Activated CD4-positive, alpha-beta memory T cell treated with anti-CD3 and anti-CD28 coated beads, Interleukin-2, amount 10 ng/mL, durations not matched to agents 7 days and 5 days (primary cell): ENCODE measurements around the gene C1orf167. TPM values are rescaled to one million over a fixed set of nuclear protein-coding genes. Genes with fewer than 3 reads are reported as not detected.
A peak's percentile ranks its signal among the peaks of the same experiment; 100 is the strongest.

Source experiments
- CTCF ChIA-PET: fragments of 350-600 bp; sonication (Branson Sonifier 250); formaldehyde crosslinking; loops from one replicate; lab custom pipeline; 2021; ENCODE audit warnings: antibody characterized with exemption, inconsistent platforms; lab: Charles Lee
- POLR2A ChIA-PET: fragments of 350-600 bp; sonication (Branson Sonifier 250); formaldehyde crosslinking; loops from one replicate; lab custom pipeline; 2021; ENCODE audit warnings: antibody characterized with exemption; lab: Charles Lee
- DNase-seq: peaks from one replicate; pipeline ENCODE4 v3.0.0-alpha.2; 2020
- H3K27ac Mint-ChIP-seq: one replicate; pipeline ENCODE4 v1.8.0; 2021; ENCODE audit warnings: mild to moderate bottlenecking, mixed read lengths
- H3K27me3 Mint-ChIP-seq: one replicate; pipeline ENCODE4 v1.8.0; 2021; ENCODE audit warnings: mixed read lengths
- H3K36me3 Mint-ChIP-seq: one replicate; pipeline ENCODE4 v1.8.0; 2021; ENCODE audit warnings: low read depth, mixed read lengths
- H3K4me1 Mint-ChIP-seq: one replicate; pipeline ENCODE4 v1.8.0; 2021; ENCODE audit warnings: mixed read lengths
- H3K4me3 Mint-ChIP-seq: one replicate; pipeline ENCODE4 v1.8.0; 2021; ENCODE audit warnings: mild to moderate bottlenecking, mixed read lengths
- H3K9me3 Mint-ChIP-seq: one replicate; pipeline ENCODE4 v1.8.0; 2021; ENCODE audit warnings: mixed read lengths
- total RNA-seq, 2 experiments: library from RNA; stranded (reverse); gene quantifications; one replicate each; pipeline ENCODE4 v1.2.3, GENCODE V29; 2021

The C1orf167 gene
- total RNA-seq, 2 experiments from 2014 or later, result 0.25 TPM; not detected in 1

- Mint-ChIP-seq H3K4me3 (no peak overlapping the region), H3K27me3 (no peaks in the 10 kb centered on the region), H3K36me3 (no peaks in the 10 kb centered on the region), H3K9me3 (no peaks in the 10 kb centered on the region), H3K4me1 (no peaks in the 10 kb centered on the region), H3K27ac (no peak overlapping the region)
- ChIA-PET CTCF (no interaction called here), POLR2A (interaction anchor here (1.1 kb wide), 1 partner anchor 21 kb away, joined by 3 read pairs; no protein-coding TSS in a partner anchor)
- no peak for DNase-seq
These were observed 20.2 kb downstream of the C1orf167 start for GRCh38 chr1:11782127-11782708.

- no peak overlapping the region for H3K27ac Mint-ChIP-seq
- no peaks in the 10 kb centered on the region for H3K27me3 Mint-ChIP-seq
- no peaks in the 10 kb centered on the region for H3K36me3 Mint-ChIP-seq
- H3K4me3 Mint-ChIP-seq, result no peak overlapping the region
- DNase-seq, result no peak
- H3K9me3 Mint-ChIP-seq, result no peaks in the 10 kb centered on the region
- ChIA-PET POLR2A (no interaction called here), CTCF (no interaction called here)
- H3K4me1 Mint-ChIP-seq, result no peaks in the 10 kb centered on the region
These were observed 21.6 kb downstream of the C1orf167 start for GRCh38 chr1:11783556-11783955.

GRCh38 chr1:11784256-11784992 is 22.4 kb downstream of the C1orf167 start:
- ChIA-PET CTCF (interaction anchor here (2.2 kb wide), 1 partner anchor 13 kb away, joined by 5 read pairs; no protein-coding TSS in a partner anchor), POLR2A (interaction anchor here (0.8 kb wide), 1 partner anchor 123 kb away, joined by 3 read pairs; no protein-coding TSS in a partner anchor)
- Mint-ChIP-seq H3K27me3 (no peaks in the 10 kb centered on the region), H3K27ac (no peak overlapping the region), H3K4me1 (no peaks in the 10 kb centered on the region), H3K9me3 (no peaks in the 10 kb centered on the region), H3K36me3 (no peaks in the 10 kb centered on the region), H3K4me3 (no peak overlapping the region)
- no peak for DNase-seq

- no peak overlapping the region for H3K27ac Mint-ChIP-seq
- H3K4me1 Mint-ChIP-seq, result no peaks in the 10 kb centered on the region
- H3K9me3 Mint-ChIP-seq, result no peaks in the 10 kb centered on the region
- ChIA-PET CTCF (interaction anchor here (0.6 to 2.2 kb wide), 4 partner anchors 12 to 1816 kb away, joined by 3 to 5 read pairs (median 5); no protein-coding TSS in a partner anchor), POLR2A (interaction anchor here (0.8 kb wide), 1 partner anchor 123 kb away, joined by 3 read pairs; no protein-coding TSS in a partner anchor)
- no peaks in the 10 kb centered on the region for H3K27me3 Mint-ChIP-seq
- no peaks in the 10 kb centered on the region for H3K36me3 Mint-ChIP-seq
- DNase-seq, result peak; percentile 45
- no peak overlapping the region for H3K4me3 Mint-ChIP-seq
These were observed 23.2 kb downstream of the C1orf167 start for GRCh38 chr1:11784993-11785769.

GRCh38 chr1:11786168-11786567 is 24.2 kb downstream of the C1orf167 start:
- Mint-ChIP-seq H3K27ac (no peak overlapping the region), H3K27me3 (no peaks in the 10 kb centered on the region), H3K4me3 (no peak overlapping the region), H3K36me3 (peaks cover 5% of the 10 kb centered on the region), H3K4me1 (peaks cover 2% of the 10 kb centered on the region), H3K9me3 (no peaks in the 10 kb centered on the region)
- DNase-seq, result no peak
- CTCF ChIA-PET, result interaction anchor here (1.1 to 2.2 kb wide), 3 partner anchors 11 to 46 kb away, joined by 5 read pairs; no protein-coding TSS in a partner anchor
- POLR2A ChIA-PET, result interaction anchor here (0.7 kb wide), 1 partner anchor 31 kb away, joined by 3 read pairs; no protein-coding TSS in a partner anchor

GRCh38 chr1:11787251-11787803 is 25.3 kb downstream of the C1orf167 start:
- CTCF ChIA-PET, result no interaction called here
- DNase-seq, result no peak
- H3K9me3 Mint-ChIP-seq, result no peaks in the 10 kb centered on the region
- H3K4me3 Mint-ChIP-seq, result no peak overlapping the region
- POLR2A ChIA-PET, result interaction anchor here (1.9 kb wide), 1 partner anchor 121 kb away, joined by 8 read pairs; no protein-coding TSS in a partner anchor
- peaks cover 11% of the 10 kb centered on the region for H3K36me3 Mint-ChIP-seq
- peaks cover 2% of the 10 kb centered on the region for H3K4me1 Mint-ChIP-seq
- no peak overlapping the region for H3K27ac Mint-ChIP-seq
- H3K27me3 Mint-ChIP-seq, result no peaks in the 10 kb centered on the region

- POLR2A ChIA-PET, result interaction anchor here (1.9 kb wide), 1 partner anchor 120 kb away, joined by 8 read pairs; no protein-coding TSS in a partner anchor
- H3K36me3 Mint-ChIP-seq, result peaks cover 12% of the 10 kb centered on the region
- CTCF ChIA-PET, result no interaction called here
- no peak overlapping the region for H3K27ac Mint-ChIP-seq
- no peaks in the 10 kb centered on the region for H3K9me3 Mint-ChIP-seq
- no peaks in the 10 kb centered on the region for H3K27me3 Mint-ChIP-seq
- no peak for DNase-seq
- H3K4me3 Mint-ChIP-seq, result no peak overlapping the region
- H3K4me1 Mint-ChIP-seq, result peaks cover 2% of the 10 kb centered on the region
These were observed 25.9 kb downstream of the C1orf167 start for GRCh38 chr1:11787804-11788436.

- Mint-ChIP-seq H3K27ac (no peak overlapping the region), H3K4me3 (no peak overlapping the region), H3K9me3 (no peaks in the 10 kb centered on the region), H3K4me1 (peaks cover 2% of the 10 kb centered on the region), H3K27me3 (no peaks in the 10 kb centered on the region), H3K36me3 (peaks cover 12% of the 10 kb centered on the region)
- no peak for DNase-seq
- CTCF ChIA-PET, result no interaction called here
- POLR2A ChIA-PET, result interaction anchor here (1.9 kb wide), 1 partner anchor 119 kb away, joined by 8 read pairs; no protein-coding TSS in a partner anchor
These were observed 26.6 kb downstream of the C1orf167 start for GRCh38 chr1:11788549-11789053.

- no peak overlapping the region for H3K27ac Mint-ChIP-seq
- H3K36me3 Mint-ChIP-seq, result peaks cover 14% of the 10 kb centered on the region
- H3K27me3 Mint-ChIP-seq, result no peaks in the 10 kb centered on the region
- CTCF ChIA-PET, result no interaction called here
- no peaks in the 10 kb centered on the region for H3K9me3 Mint-ChIP-seq
- POLR2A ChIA-PET, result interaction anchor here (1.9 kb wide), 1 partner anchor 118 kb away, joined by 8 read pairs; no protein-coding TSS in a partner anchor
- H3K4me3 Mint-ChIP-seq, result no peak overlapping the region
- H3K4me1 Mint-ChIP-seq, result peaks cover 2% of the 10 kb centered on the region
- no peak for DNase-seq
These were observed 27.4 kb downstream of the C1orf167 start for GRCh38 chr1:11789126-11790067.

- H3K9me3 Mint-ChIP-seq, result no peaks in the 10 kb centered on the region
- no peak for DNase-seq
- H3K36me3 Mint-ChIP-seq, result peaks cover 19% of the 10 kb centered on the region
- peaks cover 2% of the 10 kb centered on the region for H3K4me1 Mint-ChIP-seq
- no peaks in the 10 kb centered on the region for H3K27me3 Mint-ChIP-seq
- no peak overlapping the region for H3K4me3 Mint-ChIP-seq
- ChIA-PET POLR2A (interaction anchor here (1.0 to 2.1 kb wide), 3 partner anchors 13 to 117 kb away, joined by 3 to 5 read pairs (median 3); no protein-coding TSS in a partner anchor), CTCF (interaction anchor here (0.6 kb wide), 1 partner anchor 56 kb away, joined by 3 read pairs; no protein-coding TSS in a partner anchor)
- no peak overlapping the region for H3K27ac Mint-ChIP-seq
These were observed 28.3 kb downstream of the C1orf167 start for GRCh38 chr1:11790101-11790879.
